Ishikawa (cell line): ENCODE results near the gene RBM27.

Experiments
- CEBPB ChIP-seq: IDR thresholded peaks from 2 replicates; pipeline ENCODE4 v1.6.1; 2012
- CREB1 ChIP-seq: IDR thresholded peaks from 2 replicates; pipeline ENCODE4 v1.6.1; 2012; ENCODE audit warnings: low read depth
- EGR1 ChIP-seq: IDR thresholded peaks from 2 replicates; pipeline ENCODE4 v1.6.1; 2012
- EP300 ChIP-seq: IDR thresholded peaks from 2 replicates; pipeline ENCODE4 v1.6.1; 2012; ENCODE audit warnings: borderline replicate concordance
- FOXM1 ChIP-seq: IDR thresholded peaks from 2 replicates; pipeline ENCODE4 v1.6.1; 2012; ENCODE audit warnings: low read depth, borderline replicate concordance
- NFIC ChIP-seq: IDR thresholded peaks from 2 replicates; pipeline ENCODE4 v1.6.1; 2012
- RAD21 ChIP-seq: IDR thresholded peaks from 2 replicates; pipeline ENCODE4 v1.6.1; 2012; ENCODE audit warnings: low read depth
- TAF1 ChIP-seq: IDR thresholded peaks from 2 replicates; pipeline ENCODE4 v1.6.1; 2012; ENCODE audit warnings: low read depth, mild to moderate bottlenecking
- TCF12 ChIP-seq: IDR thresholded peaks from 2 replicates; pipeline ENCODE4 v1.6.1; 2012; ENCODE audit warnings: low read depth
- TEAD4 ChIP-seq: IDR thresholded peaks from 2 replicates; pipeline ENCODE4 v1.6.1; 2012
- YY1 ChIP-seq: IDR thresholded peaks from 2 replicates; pipeline ENCODE4 v1.6.1; 2012; ENCODE audit warnings: low read depth
- ZBTB7A ChIP-seq: IDR thresholded peaks from 2 replicates; pipeline ENCODE4 v1.6.1; 2012; ENCODE audit warnings: low read depth
- TF ChIP-seq, protein P1 (sequence below): IDR thresholded peaks from 2 replicates; pipeline ENCODE4 v1.6.1; 2012
- TF ChIP-seq, protein P2 (sequence below): IDR thresholded peaks from 2 replicates; pipeline ENCODE4 v1.6.1; 2012; ENCODE audit warnings: low read depth, mild to moderate bottlenecking
- TF ChIP-seq, protein P3 (sequence below): IDR thresholded peaks from 2 replicates; pipeline ENCODE4 v1.6.1; 2012

RBM27 gene

DNA sequence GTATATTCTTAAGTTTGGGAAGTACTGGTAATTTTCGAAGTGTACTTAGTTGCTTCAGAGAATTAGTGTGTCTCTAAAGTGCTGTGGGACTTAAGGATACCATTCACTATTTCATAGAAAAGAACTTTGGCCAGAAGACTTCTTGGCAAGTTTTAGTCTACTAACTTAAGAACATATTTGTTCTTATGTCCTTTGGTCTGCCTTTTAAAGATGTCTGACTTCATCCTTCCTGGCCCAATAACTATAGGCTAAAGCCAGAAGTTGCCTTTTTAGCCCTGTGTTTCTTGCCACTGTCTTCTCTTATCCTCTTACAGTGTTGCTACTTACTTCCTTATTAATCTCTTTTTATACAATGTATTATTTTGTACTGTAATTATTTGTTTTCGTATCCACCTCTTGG is 6.3 kb downstream of the RBM27 start:
- TF ChIP-seq RAD21 (no peak), TAF1 (no peak), TCF12 (no peak), CEBPB (no peak), NFIC (no peak), EGR1 (no peak), TEAD4 (no peak), EP300 (no peak), CREB1 (no peak), YY1 (no peak), FOXM1 (no peak), ZBTB7A (no peak)
- TF ChIP-seq, protein P1, sequence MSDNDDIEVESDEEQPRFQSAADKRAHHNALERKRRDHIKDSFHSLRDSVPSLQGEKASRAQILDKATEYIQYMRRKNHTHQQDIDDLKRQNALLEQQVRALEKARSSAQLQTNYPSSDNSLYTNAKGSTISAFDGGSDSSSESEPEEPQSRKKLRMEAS: no peak
- TF ChIP-seq, protein P2, sequence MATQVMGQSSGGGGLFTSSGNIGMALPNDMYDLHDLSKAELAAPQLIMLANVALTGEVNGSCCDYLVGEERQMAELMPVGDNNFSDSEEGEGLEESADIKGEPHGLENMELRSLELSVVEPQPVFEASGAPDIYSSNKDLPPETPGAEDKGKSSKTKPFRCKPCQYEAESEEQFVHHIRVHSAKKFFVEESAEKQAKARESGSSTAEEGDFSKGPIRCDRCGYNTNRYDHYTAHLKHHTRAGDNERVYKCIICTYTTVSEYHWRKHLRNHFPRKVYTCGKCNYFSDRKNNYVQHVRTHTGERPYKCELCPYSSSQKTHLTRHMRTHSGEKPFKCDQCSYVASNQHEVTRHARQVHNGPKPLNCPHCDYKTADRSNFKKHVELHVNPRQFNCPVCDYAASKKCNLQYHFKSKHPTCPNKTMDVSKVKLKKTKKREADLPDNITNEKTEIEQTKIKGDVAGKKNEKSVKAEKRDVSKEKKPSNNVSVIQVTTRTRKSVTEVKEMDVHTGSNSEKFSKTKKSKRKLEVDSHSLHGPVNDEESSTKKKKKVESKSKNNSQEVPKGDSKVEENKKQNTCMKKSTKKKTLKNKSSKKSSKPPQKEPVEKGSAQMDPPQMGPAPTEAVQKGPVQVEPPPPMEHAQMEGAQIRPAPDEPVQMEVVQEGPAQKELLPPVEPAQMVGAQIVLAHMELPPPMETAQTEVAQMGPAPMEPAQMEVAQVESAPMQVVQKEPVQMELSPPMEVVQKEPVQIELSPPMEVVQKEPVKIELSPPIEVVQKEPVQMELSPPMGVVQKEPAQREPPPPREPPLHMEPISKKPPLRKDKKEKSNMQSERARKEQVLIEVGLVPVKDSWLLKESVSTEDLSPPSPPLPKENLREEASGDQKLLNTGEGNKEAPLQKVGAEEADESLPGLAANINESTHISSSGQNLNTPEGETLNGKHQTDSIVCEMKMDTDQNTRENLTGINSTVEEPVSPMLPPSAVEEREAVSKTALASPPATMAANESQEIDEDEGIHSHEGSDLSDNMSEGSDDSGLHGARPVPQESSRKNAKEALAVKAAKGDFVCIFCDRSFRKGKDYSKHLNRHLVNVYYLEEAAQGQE: no peak
- TF ChIP-seq, protein P3, sequence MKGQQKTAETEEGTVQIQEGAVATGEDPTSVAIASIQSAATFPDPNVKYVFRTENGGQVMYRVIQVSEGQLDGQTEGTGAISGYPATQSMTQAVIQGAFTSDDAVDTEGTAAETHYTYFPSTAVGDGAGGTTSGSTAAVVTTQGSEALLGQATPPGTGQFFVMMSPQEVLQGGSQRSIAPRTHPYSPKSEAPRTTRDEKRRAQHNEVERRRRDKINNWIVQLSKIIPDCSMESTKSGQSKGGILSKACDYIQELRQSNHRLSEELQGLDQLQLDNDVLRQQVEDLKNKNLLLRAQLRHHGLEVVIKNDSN: no peak

DNA sequence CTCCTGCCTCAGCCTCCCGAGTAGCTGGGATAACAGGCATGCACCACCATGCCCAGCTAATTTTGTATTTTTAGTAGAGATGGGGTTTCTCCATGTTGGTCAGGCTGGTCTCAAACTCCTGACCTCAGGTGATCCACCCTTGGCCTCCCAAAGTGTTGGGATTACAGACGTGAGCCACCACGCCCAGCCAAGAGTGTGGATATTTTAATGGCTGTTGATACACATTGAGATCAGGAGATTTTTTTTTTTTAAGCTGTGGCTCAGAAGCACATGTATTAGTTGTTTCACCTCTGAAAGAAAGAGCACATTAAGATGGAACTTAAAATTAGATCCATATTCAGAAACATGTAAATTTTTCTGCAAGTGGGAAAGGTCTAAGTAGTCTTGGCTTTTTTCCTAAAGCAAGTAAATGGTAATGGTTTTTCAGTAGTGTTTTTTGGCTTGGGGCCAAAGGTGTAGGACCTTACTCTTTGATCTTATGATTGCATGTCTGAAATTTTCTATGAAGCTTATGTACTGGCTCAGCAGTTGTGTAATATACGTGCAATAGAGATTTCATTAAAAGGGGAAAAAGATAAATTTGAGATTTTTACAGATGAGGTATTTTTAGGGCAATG is 9.9 kb downstream of the RBM27 start:
- TF ChIP-seq CEBPB (peak; percentile 32; the same call in 1 of the 2 replicates), NFIC (peak; percentile 82), YY1 (no peak)

DNA sequence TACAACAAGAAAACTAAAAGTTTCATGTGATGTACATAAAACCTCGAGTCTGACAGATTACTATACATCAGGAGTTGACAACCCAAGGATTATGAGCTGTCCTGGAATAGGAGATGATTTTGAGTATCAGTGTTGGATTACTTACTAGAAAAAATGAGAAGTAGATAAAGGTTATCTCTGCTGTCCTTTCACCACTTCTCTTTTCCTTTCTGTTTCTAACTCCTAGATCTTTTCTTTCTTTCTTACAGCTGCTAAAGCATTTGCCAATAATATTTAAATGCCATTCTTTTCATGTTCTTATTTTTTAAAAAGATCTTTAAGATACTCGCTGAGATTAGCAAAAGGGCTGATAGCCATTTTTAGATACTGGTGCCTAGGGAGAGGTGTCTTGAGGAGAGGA is 14.8 kb downstream of the RBM27 start:
- TF ChIP-seq, protein P2: no peak
- no peak for TF ChIP-seq ZBTB7A
- TF ChIP-seq, protein P3: no peak
- TF ChIP-seq YY1: no peak
- TF ChIP-seq CREB1: no peak
- TF ChIP-seq RAD21: no peak
- no peak for TF ChIP-seq FOXM1
- TF ChIP-seq, protein P1: no peak
- no peak for TF ChIP-seq EP300

DNA sequence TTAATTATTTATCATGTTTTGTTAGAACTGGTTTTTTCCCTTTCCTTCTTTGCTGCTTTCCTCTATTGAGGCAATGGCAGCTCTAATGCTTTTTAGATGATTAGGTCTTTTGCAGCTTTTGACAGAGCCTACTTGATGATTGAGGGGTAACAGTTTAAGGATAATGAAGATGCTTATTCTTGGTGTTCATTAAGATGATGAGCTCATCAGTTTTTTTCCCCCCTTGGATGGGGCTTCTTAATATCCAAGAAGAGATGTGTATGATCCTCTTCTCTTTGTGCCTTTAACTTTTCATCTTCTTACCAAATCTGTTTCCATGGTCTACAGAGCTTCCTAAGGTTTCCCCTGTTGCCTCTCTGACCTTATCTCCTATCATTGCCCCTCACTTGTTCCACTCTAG is 15.8 kb downstream of the RBM27 start:
- TF ChIP-seq CREB1 (no peak), RAD21 (no peak), TAF1 (no peak), EGR1 (no peak), ZBTB7A (no peak), CEBPB (no peak), NFIC (no peak), TEAD4 (no peak), FOXM1 (no peak), TCF12 (no peak), EP300 (no peak), YY1 (no peak)
- TF ChIP-seq, protein P1: no peak
- TF ChIP-seq, protein P3: no peak
- TF ChIP-seq, protein P2: no peak
